ENCODE measurements around the gene LGALS9. TPM values are rescaled to one million over a fixed set of nuclear protein-coding genes. Genes with fewer than 3 reads are reported as not detected.

The LGALS9 gene
- total and polyA plus RNA-seq, 2 donors (not counting 1 experiment from before 2014, with no cell fraction given): 65.9 to 197 TPM

- H3K79me2 ChIP-seq (ENCODE audit: control insufficient read depth, insufficient read depth, low read length): no peaks in the 10 kb centered on the region
- Mint-ChIP-seq H3K9me3 (ENCODE audit: insufficient read depth) (no peaks in the 10 kb centered on the region), H3K4me3 (no peak overlapping the region), H3K27me3 (peaks cover 6% of the 10 kb centered on the region), H3K27ac (no peak overlapping the region), H3K4me1 (no peaks in the 10 kb centered on the region)
- POLR2A ChIA-PET: no interaction called here
- H2AFZ ChIP-seq (ENCODE audit: insufficient read depth, low read depth, low read length, poor library complexity, severe bottlenecking): no peak overlapping the region
- H3K27ac ChIP-seq (ENCODE audit: low read length in 2 of 2): no peak overlapping the region
- TF ChIP-seq EZH2 (IDR thresholded peaks at IDR 0.05; ENCODE audit: borderline replicate concordance, insufficient read depth, low read depth, low read length, poor library complexity, severe bottlenecking) (no peak), CTCF (IDR thresholded peaks at IDR 0.05) (no peak)
- no peak overlapping the region for H3K4me3 ChIP-seq (ENCODE audit: control extremely low read depth in 1 of 5, extremely low read depth in 1 of 5, insufficient read depth in 1 of 5, low read depth in 2 of 5, low read length in 4 of 5)
- H3K4me1 ChIP-seq (ENCODE audit: control insufficient read depth in 2 of 2, insufficient read depth in 2 of 2, low read length in 2 of 2): no peaks in the 10 kb centered on the region
- no peaks in the 10 kb centered on the region for H3K9me3 ChIP-seq (ENCODE audit: control extremely low read depth in 1 of 3, control insufficient read depth in 2 of 3, insufficient read depth in 1 of 3, low read length in 2 of 3)
- no peak for DNase-seq
- H3K9ac ChIP-seq (ENCODE audit: low read length): no peak overlapping the region
- no peaks in the 10 kb centered on the region for H3K36me3 ChIP-seq (replicated peaks in 1 of 2; ENCODE audit: control extremely low read depth in 1 of 2, control insufficient read depth in 1 of 2, extremely low read depth in 1 of 2, insufficient read depth in 2 of 2, low read length in 1 of 2)
- no peaks in the 10 kb centered on the region for H4K20me1 ChIP-seq (ENCODE audit: control insufficient read depth, insufficient read depth, low read length, poor library complexity, severe bottlenecking)
- no peaks in the 10 kb centered on the region for H3K27me3 ChIP-seq (replicated peaks in 1 of 4; ENCODE audit: control extremely low read depth in 1 of 4, control insufficient read depth in 3 of 4, insufficient read depth in 4 of 4, low read length in 3 of 4)
- CTCF ChIA-PET: no interaction called here
- WGBS (ENCODE audit: insufficient coverage): 93% methylated on average over 5 of the region's 5 CpGs
- no peak for ATAC-seq (ENCODE audit: low read depth)
- intact Hi-C loops (cut with micrococcal nuclease): no loop called here
- H3K4me2 ChIP-seq (replicated peaks; ENCODE audit: low read depth, low read length, poor library complexity, severe bottlenecking): no peak overlapping the region
Observed at GRCh38 chr17:27669850-27670249, 38.9 kb downstream of the LGALS9 start.

- DNase-seq (no peak), ATAC-seq (ENCODE audit: low read depth) (no peak)
- intact Hi-C loops (cut with micrococcal nuclease): no loop called here
- H3K27ac Mint-ChIP-seq: no peak overlapping the region
- Histone ChIP-seq H3K79me2 (ENCODE audit: control insufficient read depth, insufficient read depth, low read length) (no peaks in the 10 kb centered on the region), H3K36me3 (replicated peaks in 1 of 2; ENCODE audit: control extremely low read depth in 1 of 2, control insufficient read depth in 1 of 2, extremely low read depth in 1 of 2, insufficient read depth in 2 of 2, low read length in 1 of 2) (no peaks in the 10 kb centered on the region), H3K9ac (ENCODE audit: low read length) (no peak overlapping the region), H3K4me3 (ENCODE audit: control extremely low read depth in 1 of 5, extremely low read depth in 1 of 5, insufficient read depth in 1 of 5, low read depth in 2 of 5, low read length in 4 of 5) (no peak overlapping the region), H2AFZ (ENCODE audit: insufficient read depth, low read depth, low read length, poor library complexity, severe bottlenecking) (no peak overlapping the region), H3K9me3 (ENCODE audit: control extremely low read depth in 1 of 3, control insufficient read depth in 2 of 3, insufficient read depth in 1 of 3, low read length in 2 of 3) (no peaks in the 10 kb centered on the region), H4K20me1 (ENCODE audit: control insufficient read depth, insufficient read depth, low read length, poor library complexity, severe bottlenecking) (no peaks in the 10 kb centered on the region), H3K27ac (ENCODE audit: low read length in 2 of 2) (no peak overlapping the region), H3K27me3 (replicated peaks in 1 of 4; ENCODE audit: control extremely low read depth in 1 of 4, control insufficient read depth in 3 of 4, insufficient read depth in 4 of 4, low read length in 3 of 4) (no peaks in the 10 kb centered on the region), H3K4me2 (replicated peaks; ENCODE audit: low read depth, low read length, poor library complexity, severe bottlenecking) (no peak overlapping the region), H3K4me1 (ENCODE audit: control insufficient read depth in 2 of 2, insufficient read depth in 2 of 2, low read length in 2 of 2) (no peaks in the 10 kb centered on the region)
- TF ChIP-seq CTCF (IDR thresholded peaks at IDR 0.05) (no peak), EZH2 (IDR thresholded peaks at IDR 0.05; ENCODE audit: borderline replicate concordance, insufficient read depth, low read depth, low read length, poor library complexity, severe bottlenecking) (no peak)
- H3K4me3 Mint-ChIP-seq: no peak overlapping the region
- POLR2A ChIA-PET: no interaction called here
- H3K9me3 Mint-ChIP-seq (ENCODE audit: insufficient read depth): no peaks in the 10 kb centered on the region
- no peaks in the 10 kb centered on the region for H3K4me1 Mint-ChIP-seq
- CTCF ChIA-PET: no interaction called here
- WGBS (ENCODE audit: insufficient coverage): 90% methylated on average over 12 of the region's 12 CpGs
- peaks cover 6% of the 10 kb centered on the region for H3K27me3 Mint-ChIP-seq
Observed at GRCh38 chr17:27670791-27671590, 40.0 kb downstream of the LGALS9 start.
